ENCODE data around the gene ZNG1F. TPM values are rescaled to one million over a fixed set of nuclear protein-coding genes. Genes with fewer than 3 reads are reported as not detected.
"Not testable (repeated sequence)": the region's sequence is repeated elsewhere in the genome, so short reads cannot be mapped to it uniquely, and the experiment has no call there.

ZNG1F gene
- total RNA-seq: 5.6 TPM
- long read RNA-seq, partial matches to known transcripts: 5 of 15 reads
- long read RNA-seq, other reads (novel, unspliced or antisense): 10 of 15 reads

- H3K4me1 ChIP-seq; H3K9me3 ChIP-seq; DNase-seq; H3K36me3 ChIP-seq; intact Hi-C loops (cut with DNase I); ATAC-seq; H3K4me3 ChIP-seq; H3K27ac ChIP-seq; H3K27me3 ChIP-seq (ENCODE audit: low read depth): not testable (repeated sequence)
Measured at GRCh38 chr9:41189217-41189616, at the start of gene ZNG1F. ZNG1F (minus strand) TSS chr9:41189317; CDS start chr9:41189258, 59 bp downstream.

- H3K4me3 ChIP-seq; H3K36me3 ChIP-seq; H3K27ac ChIP-seq; intact Hi-C loops (cut with DNase I); H3K9me3 ChIP-seq; H3K27me3 ChIP-seq (ENCODE audit: low read depth); H3K4me1 ChIP-seq: not testable (repeated sequence)
- ATAC-seq (peak in 1 of 2 donors; percentile 50), DNase-seq (peak; percentile 52)
Measured at GRCh38 chr9:41237110-41237749, 48.1 kb upstream of the ZNG1F start.

- H3K9me3 ChIP-seq; H3K27ac ChIP-seq; H3K36me3 ChIP-seq; H3K4me1 ChIP-seq; H3K27me3 ChIP-seq (ENCODE audit: low read depth); H3K4me3 ChIP-seq; intact Hi-C loops (cut with DNase I): not testable (repeated sequence)
- peak in 1 of 2 donors; percentile 50 for ATAC-seq
- peak; percentile 48 for DNase-seq
Measured at GRCh38 chr9:41236486-41237109, 47.5 kb upstream of the ZNG1F start.

GRCh38 chr9:41234811-41235805 is 46.0 kb upstream of the ZNG1F start:
- intact Hi-C loops (cut with DNase I); H3K36me3 ChIP-seq; H3K9me3 ChIP-seq; H3K27ac ChIP-seq; H3K4me1 ChIP-seq; H3K27me3 ChIP-seq (ENCODE audit: low read depth); H3K4me3 ChIP-seq: not testable (repeated sequence)
- ATAC-seq (peak; percentile 63 to 83), DNase-seq (peak; percentile 61)

GRCh38 chr9:41234221-41234620 is 45.1 kb upstream of the ZNG1F start:
- H3K4me3 ChIP-seq; H3K36me3 ChIP-seq; H3K9me3 ChIP-seq; H3K4me1 ChIP-seq; ATAC-seq; H3K27ac ChIP-seq; intact Hi-C loops (cut with DNase I); H3K27me3 ChIP-seq (ENCODE audit: low read depth); DNase-seq: not testable (repeated sequence)

- H3K9me3 ChIP-seq; intact Hi-C loops (cut with DNase I); H3K27me3 ChIP-seq (ENCODE audit: low read depth); H3K4me1 ChIP-seq; H3K27ac ChIP-seq; H3K4me3 ChIP-seq; H3K36me3 ChIP-seq: not testable (repeated sequence)
- DNase-seq (peak; percentile 56), ATAC-seq (peak; percentile 38 to 43)
Measured at GRCh38 chr9:41232326-41232725, 43.2 kb upstream of the ZNG1F start.

GRCh38 chr9:41230418-41230817 is 41.3 kb upstream of the ZNG1F start:
- H3K36me3 ChIP-seq; H3K4me3 ChIP-seq; H3K9me3 ChIP-seq; intact Hi-C loops (cut with DNase I); H3K27me3 ChIP-seq (ENCODE audit: low read depth); H3K4me1 ChIP-seq; H3K27ac ChIP-seq: not testable (repeated sequence)
- ATAC-seq: peak; percentile 1 to 22
- DNase-seq: peak; percentile 46

GRCh38 chr9:41229408-41230401 is 40.6 kb upstream of the ZNG1F start:
- H3K4me1 ChIP-seq: no peaks in the 10 kb centered on the region
- DNase-seq (peak; percentile 51), ATAC-seq (peak; percentile 79 to 91)
- no peak for TF ChIP-seq CTCF (IDR thresholded peaks at IDR 0.05)
- intact Hi-C loops (cut with DNase I): no loop called here
- H3K4me3 ChIP-seq: no peak overlapping the region
- peaks cover 4% of the 10 kb centered on the region for H3K9me3 ChIP-seq
- no peaks in the 10 kb centered on the region for H3K27me3 ChIP-seq (ENCODE audit: low read depth)
- no peaks in the 10 kb centered on the region for H3K36me3 ChIP-seq
- no peak overlapping the region for H3K27ac ChIP-seq

GRCh38 chr9:41219831-41220230 is 30.7 kb upstream of the ZNG1F start:
- H3K27ac ChIP-seq; H3K36me3 ChIP-seq; intact Hi-C loops (cut with DNase I); H3K4me3 ChIP-seq; DNase-seq; ATAC-seq; H3K9me3 ChIP-seq; H3K4me1 ChIP-seq; H3K27me3 ChIP-seq (ENCODE audit: low read depth): not testable (repeated sequence)

GRCh38 chr9:41188439-41188838 is 678 bp downstream of the ZNG1F start:
- H3K27ac ChIP-seq; H3K36me3 ChIP-seq; ATAC-seq; H3K27me3 ChIP-seq (ENCODE audit: low read depth); H3K4me3 ChIP-seq; DNase-seq; intact Hi-C loops (cut with DNase I); H3K9me3 ChIP-seq; H3K4me1 ChIP-seq: not testable (repeated sequence)

- intact Hi-C loops (cut with DNase I); H3K27me3 ChIP-seq (ENCODE audit: low read depth): not testable (repeated sequence)
Measured at GRCh38 chr9:41174994-41175393, 14.1 kb downstream of the ZNG1F start.

More at GRCh38 chr9:41174994-41175393, 14.1 kb downstream of the ZNG1F start:
- H3K27ac ChIP-seq, H3K4me3 ChIP-seq, ATAC-seq, DNase-seq, H3K36me3 ChIP-seq, H3K9me3 ChIP-seq, H3K4me1 ChIP-seq: not testable (repeated sequence)
